ENCODE results near the gene LRRC34.

DNA sequence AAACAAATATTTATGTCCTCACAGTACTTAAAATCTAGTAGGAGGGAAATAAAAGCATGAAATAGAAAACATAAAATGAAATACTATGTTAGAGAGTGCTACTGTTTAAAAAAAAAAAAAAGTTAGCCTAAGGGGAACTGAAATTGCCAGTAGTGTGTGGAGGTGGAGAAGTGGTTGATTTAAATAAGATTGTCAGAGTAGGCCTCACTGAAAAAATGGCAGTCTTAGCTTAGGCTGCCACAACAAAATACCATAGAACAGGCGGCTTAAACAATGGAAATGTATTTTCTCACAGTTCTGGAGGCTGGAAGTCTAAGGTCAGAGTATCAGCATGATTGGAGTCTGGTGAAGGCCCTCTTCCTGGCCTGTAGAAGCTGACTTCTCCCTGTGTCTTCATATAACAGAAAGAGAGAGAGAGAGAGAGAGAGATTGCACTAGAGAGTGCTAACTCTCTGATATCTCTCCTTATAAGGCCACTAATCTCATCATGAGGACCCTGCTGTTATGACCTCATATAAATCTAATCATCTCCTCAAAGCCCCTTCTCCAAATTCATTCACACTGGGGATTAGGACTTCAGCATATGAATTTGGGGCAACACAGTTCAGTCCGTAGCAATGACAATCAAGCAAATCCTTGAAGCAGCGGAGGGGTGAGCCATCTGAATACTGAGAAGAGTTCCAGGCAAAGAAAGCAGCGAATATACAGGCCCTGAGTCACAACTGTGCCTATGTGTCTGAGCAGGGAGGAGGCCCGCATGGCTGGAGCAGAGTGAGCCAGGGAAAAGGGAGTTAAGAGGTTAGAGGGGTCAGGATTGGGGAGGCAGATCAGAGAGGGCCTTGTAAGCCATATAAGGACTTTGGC is 23.6 kb upstream of the LRRC34 start:
- TF ChIP-seq CTCF (IDR thresholded peaks at IDR 0.05; ENCODE audit: low read depth, low read length, poor library complexity, severe bottlenecking) (no peak), EZH2phosphoT487 (IDR thresholded peaks at IDR 0.05; ENCODE audit: borderline replicate concordance, low read length) (no peak)

Measured in DOHH2 (cell line).